B cell (primary cell): ENCODE data around the gene ISG20L2. TPM values are rescaled to one million over a fixed set of nuclear protein-coding genes. Genes with fewer than 3 reads are reported as not detected.
A peak's percentile ranks its signal among the peaks of the same experiment; 100 is the strongest.

Experiments
- ATAC-seq: fragments of 200-7000 bp; cut with Tn5 transposase; one replicate; pipeline ENCODE4 v1.10.0; 2021; ENCODE audit warnings: low read depth, mild to moderate bottlenecking, moderate number of reproducible peaks, moderate library complexity
- CTCF ChIA-PET: fragments of 350-600 bp; sonication (Branson Sonifier 250); formaldehyde crosslinking; loops from one replicate; lab custom pipeline; 2021; ENCODE audit warnings: antibody characterized with exemption, inconsistent platforms; lab: Charles Lee
- POLR2A ChIA-PET: fragments of 350-600 bp; sonication (Branson Sonifier 250); formaldehyde crosslinking; loops from one replicate; lab custom pipeline; 2021; ENCODE audit warnings: antibody characterized with exemption; lab: Charles Lee
- DNase-seq: peaks from one replicate; pipeline ENCODE4 v3.0.0; 2013
- H2AFZ ChIP-seq: 2 replicates; pipeline ENCODE4 v1.6.1; 2012; ENCODE audit warnings: mild to moderate bottlenecking, low read depth, low read length; ENCODE audit not compliant: insufficient read depth, poor library complexity, severe bottlenecking
- H3K27ac ChIP-seq, 2 donors: 1 replicate in 1 of 2; 2 replicates in 1 of 2; pipeline ENCODE4 v1.5.1; 2012 to 2013; ENCODE audit warnings: low read length in 2 of 2, mild to moderate bottlenecking in 2 of 2, moderate library complexity in 1 of 2
- H3K27me3 ChIP-seq, 4 experiments: fragments of 200-600 bp in 1 of 4; sonication (generic) in 1 of 4; replicated peaks in 1 of 4; 1 replicate in 2 of 4; 2 replicates in 2 of 4; pipeline versions ENCODE4 v1.6.1 to v1.7.0; 2013 to 2016; ENCODE audit warnings: low read length in 3 of 4, mild to moderate bottlenecking in 2 of 4, mixed read lengths in 1 of 4, moderate library complexity in 1 of 4; ENCODE audit not compliant: insufficient read depth in 4 of 4, control insufficient read depth in 3 of 4; ENCODE audit errors: control extremely low read depth in 1 of 4
- H3K36me3 ChIP-seq, 2 experiments: replicated peaks in 1 of 2; 1 replicate in 1 of 2; 2 replicates in 1 of 2; pipeline versions ENCODE4 v1.6.1 to v1.7.1; 2013; ENCODE audit warnings: low read length in 1 of 2; ENCODE audit not compliant: insufficient read depth in 2 of 2, control insufficient read depth in 1 of 2; ENCODE audit errors: control extremely low read depth in 1 of 2, extremely low read depth in 1 of 2
- H3K4me1 ChIP-seq, 2 donors: fragments of 200-600 bp in 1 of 2; sonication (generic) in 1 of 2; 1 replicate in 1 of 2; 2 replicates in 1 of 2; pipeline versions ENCODE4 v1.5.1 to v1.6.1; 2013 to 2017; ENCODE audit warnings: low read length in 2 of 2; ENCODE audit not compliant: control insufficient read depth in 2 of 2, insufficient read depth in 2 of 2
- H3K4me2 ChIP-seq: replicated peaks from 2 replicates; pipeline ENCODE3; 2012; ENCODE audit warnings: mild to moderate bottlenecking, low read depth, low read length; ENCODE audit not compliant: poor library complexity, severe bottlenecking
- H3K4me3 ChIP-seq, 5 experiments: fragments of 200-600 bp in 1 of 5; sonication (generic) in 1 of 5; 1 replicate in 3 of 5; 2 replicates in 2 of 5; pipeline versions ENCODE4 v1.5.1 to v1.7.0; 2011 to 2016; ENCODE audit warnings: low read length in 4 of 5, mild to moderate bottlenecking in 4 of 5, low read depth in 2 of 5, control low read depth in 1 of 5, moderate library complexity in 1 of 5; ENCODE audit not compliant: insufficient read depth in 1 of 5; ENCODE audit errors: control extremely low read depth in 1 of 5, extremely low read depth in 1 of 5
- H3K79me2 ChIP-seq: fragments of 200-600 bp; sonication (generic); one replicate; pipeline ENCODE4 v1.6.0; 2016; ENCODE audit warnings: low read length; ENCODE audit not compliant: control insufficient read depth, insufficient read depth
- H3K9ac ChIP-seq: fragments of 200-600 bp; sonication (generic); 2 replicates; pipeline ENCODE4 v1.6.1; 2017; ENCODE audit warnings: mild to moderate bottlenecking, low read length, moderate library complexity
- H3K9me3 ChIP-seq, 3 donors: one replicate each; pipeline versions ENCODE4 v1.6.1 to v1.7.1; 2013; ENCODE audit warnings: low read length in 2 of 3; ENCODE audit not compliant: control insufficient read depth in 2 of 3, insufficient read depth in 1 of 3; ENCODE audit errors: control extremely low read depth in 1 of 3
- H4K20me1 ChIP-seq: 2 replicates; pipeline ENCODE4 v1.6.0; 2012; ENCODE audit warnings: mild to moderate bottlenecking, low read length; ENCODE audit not compliant: insufficient read depth, control insufficient read depth, poor library complexity, severe bottlenecking
- H3K27ac Mint-ChIP-seq: one replicate; pipeline ENCODE4 v1.8.0; 2021; ENCODE audit warnings: mixed read lengths
- H3K27me3 Mint-ChIP-seq: one replicate; pipeline ENCODE4 v1.8.0; 2021; ENCODE audit warnings: mixed read lengths
- H3K4me1 Mint-ChIP-seq: one replicate; pipeline ENCODE4 v1.8.0; 2021; ENCODE audit warnings: mixed read lengths
- H3K4me3 Mint-ChIP-seq: one replicate; pipeline ENCODE4 v1.8.0; 2021; ENCODE audit warnings: mixed read lengths
- H3K9me3 Mint-ChIP-seq: one replicate; pipeline ENCODE4 v1.8.0; 2022; ENCODE audit warnings: mixed read lengths; ENCODE audit not compliant: insufficient read depth
- EZH2 ChIP-seq: IDR thresholded peaks from 2 replicates; pipeline ENCODE4 v1.6.1; 2012; ENCODE audit warnings: borderline replicate concordance, low read depth, mild to moderate bottlenecking, moderate library complexity, low read length; ENCODE audit not compliant: insufficient read depth, poor library complexity, severe bottlenecking
- WGBS: methylation state at CpG from one replicate; pipeline ENCODE4 v1.1.5; 2013; ENCODE audit warnings: missing lambda C conversion rate; ENCODE audit not compliant: insufficient coverage; 5-methylcytosine and 5-hydroxymethylcytosine counted together
- intact Hi-C: fragments of 100-400 bp; cut with micrococcal nuclease; formaldehyde crosslinking; loops from one replicate; pipeline ENCODE4 v1.10.0; 2022
- polyA plus RNA-seq: library from polyadenylated mRNA; depleted of rRNA; stranded (reverse); fragments of >200 nt; gene quantifications from 2 replicates; pipeline ENCODE4 v1.2.3, GENCODE V29; 2012
- total RNA-seq, 2 donors: library from RNA; stranded (reverse); fragments of 120-200 nt in 1 of 2; gene quantifications; 1 replicate in 1 of 2; 2 replicates in 1 of 2; pipeline versions ENCODE4 v1.2.3 to v1.2.4, GENCODE V29; 2013 to 2022
- TF ChIP-seq, protein P1 (sequence below): fragments of 200-600 bp; IDR thresholded peaks from one replicate; pipeline ENCODE4 v1.8.0; 2022; ENCODE audit warnings: antibody characterized with exemption, mild to moderate bottlenecking

The ISG20L2 gene
- total and polyA plus RNA-seq, 2 donors (not counting 1 experiment from before 2014, with no cell fraction given): 30.1 to 51.7 TPM

DNA sequence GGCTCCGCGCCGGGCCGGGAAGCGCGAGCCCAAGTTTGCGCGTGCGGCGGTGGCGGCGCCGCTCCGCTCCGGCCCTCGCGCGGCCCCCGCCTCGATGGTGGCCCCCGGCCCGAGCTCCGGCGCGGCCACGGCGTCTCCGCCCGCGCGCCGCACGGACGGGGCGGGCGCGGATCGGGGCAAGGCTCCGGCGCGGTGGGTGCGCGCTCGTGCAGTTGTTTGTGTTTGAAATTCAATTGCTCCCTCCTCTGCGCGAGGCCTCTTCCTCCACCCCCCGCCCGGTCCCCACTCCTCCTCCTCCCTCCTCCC is 22.8 kb upstream of the ISG20L2 start, which contains the start of gene HDGF:
TSS of gene HDGF (minus strand) at position 225 of the 306 bp plus-strand sequence. CDS start 246 bp downstream, outside the sequence.
- Histone ChIP-seq H3K9me3 (no peaks in the 10 kb centered on the region), H3K79me2 (peaks cover 59% of the 10 kb centered on the region), H3K4me2 (peak within 1 kb of the TSS; percentile 78), H2AFZ (peak within 1 kb of the TSS; percentile 82), H3K27ac (peak within 1 kb of the TSS; percentile 58 to 82), H3K9ac (peak within 1 kb of the TSS; percentile 78), H3K4me1 (peaks cover 49 to 68% of the 10 kb centered on the region in 2 donors), H4K20me1 (peaks cover 16% of the 10 kb centered on the region), H3K4me3 (peak within 1 kb of the TSS; percentile 72 to 95 (median 86)), H3K27me3 (no peaks in the 10 kb centered on the region), H3K36me3 (no peaks in the 10 kb centered on the region)
- Mint-ChIP-seq H3K27me3 (no peaks in the 10 kb centered on the region), H3K27ac (peak within 1 kb of the TSS; percentile 94), H3K4me1 (peaks cover 68% of the 10 kb centered on the region), H3K4me3 (peak within 1 kb of the TSS; percentile 93), H3K9me3 (no peaks in the 10 kb centered on the region)
- no peak for ATAC-seq
- ChIA-PET CTCF (interaction anchor here (1.2 to 3.2 kb wide), 6 partner anchors 15 to 63 kb away, joined by 3 to 24 read pairs (median 7); partner anchors contain the start of genes ISG20L2, METTL25B and PRCC), POLR2A (interaction anchor here (0.6 to 2.6 kb wide), 10 partner anchors 9 to 539 kb away, joined by 3 to 29 read pairs (median 5); partner anchors contain the start of genes GLMP, ISG20L2, METTL25B and MRPL24)
- DNase-seq: no peak
- under 1% methylated on average over 47 of the region's 48 CpGs for WGBS
- intact Hi-C loops: loop anchor here (1.0 to 5.0 kb wide), 4 partner anchors 10 to 414 kb away; partner anchors contain the start of genes CCT3, ISG20L2, METTL25B and MRPL24
- TF ChIP-seq, protein P1, sequence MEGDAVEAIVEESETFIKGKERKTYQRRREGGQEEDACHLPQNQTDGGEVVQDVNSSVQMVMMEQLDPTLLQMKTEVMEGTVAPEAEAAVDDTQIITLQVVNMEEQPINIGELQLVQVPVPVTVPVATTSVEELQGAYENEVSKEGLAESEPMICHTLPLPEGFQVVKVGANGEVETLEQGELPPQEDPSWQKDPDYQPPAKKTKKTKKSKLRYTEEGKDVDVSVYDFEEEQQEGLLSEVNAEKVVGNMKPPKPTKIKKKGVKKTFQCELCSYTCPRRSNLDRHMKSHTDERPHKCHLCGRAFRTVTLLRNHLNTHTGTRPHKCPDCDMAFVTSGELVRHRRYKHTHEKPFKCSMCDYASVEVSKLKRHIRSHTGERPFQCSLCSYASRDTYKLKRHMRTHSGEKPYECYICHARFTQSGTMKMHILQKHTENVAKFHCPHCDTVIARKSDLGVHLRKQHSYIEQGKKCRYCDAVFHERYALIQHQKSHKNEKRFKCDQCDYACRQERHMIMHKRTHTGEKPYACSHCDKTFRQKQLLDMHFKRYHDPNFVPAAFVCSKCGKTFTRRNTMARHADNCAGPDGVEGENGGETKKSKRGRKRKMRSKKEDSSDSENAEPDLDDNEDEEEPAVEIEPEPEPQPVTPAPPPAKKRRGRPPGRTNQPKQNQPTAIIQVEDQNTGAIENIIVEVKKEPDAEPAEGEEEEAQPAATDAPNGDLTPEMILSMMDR: peak; percentile 6
- TF ChIP-seq EZH2: no peak
